WTC11 (cell line): ENCODE measurements around the gene CAMKMT. TPM values are rescaled to one million over a fixed set of nuclear protein-coding genes. Genes with fewer than 3 reads are reported as not detected.

Source experiments
- ATAC-seq: fragments of 200-7000 bp; cut with Tn5 transposase; 2 replicates; pipeline ENCODE4 v1.10.0; 2021; ENCODE audit warnings: mild to moderate bottlenecking, moderate library complexity
- CTCF ChIA-PET: fragments of 300-600 bp; sonication (Branson Sonifier 250); formaldehyde crosslinking; loops from one replicate; lab custom pipeline; 2021; ENCODE audit warnings: antibody characterized with exemption; lab: Charles Lee
- POLR2A ChIA-PET: fragments of 350-600 bp; sonication (Branson Sonifier 250); formaldehyde crosslinking; loops from one replicate; lab custom pipeline; 2021; ENCODE audit warnings: antibody characterized with exemption; lab: Charles Lee
- DNase-seq: peaks from one replicate; pipeline ENCODE4 v3.0.0; 2021; ENCODE audit warnings: low spot score
- H3K27ac Mint-ChIP-seq: 2 replicates; pipeline ENCODE4 v1.8.0; 2021; ENCODE audit warnings: mixed read lengths
- H3K27me3 Mint-ChIP-seq: 2 replicates; pipeline ENCODE4 v1.8.0; 2021; ENCODE audit warnings: low read depth, mild to moderate bottlenecking, moderate library complexity, mixed read lengths
- H3K36me3 Mint-ChIP-seq: 2 replicates; pipeline ENCODE4 v1.8.0; 2021; ENCODE audit warnings: mixed read lengths
- H3K4me1 Mint-ChIP-seq: 2 replicates; pipeline ENCODE4 v1.8.0; 2022; ENCODE audit warnings: mixed read lengths
- H3K4me3 Mint-ChIP-seq: 2 replicates; pipeline ENCODE4 v1.8.0; 2021; ENCODE audit warnings: mild to moderate bottlenecking, moderate library complexity, mixed read lengths
- H3K9me3 Mint-ChIP-seq: 2 replicates; pipeline ENCODE4 v1.8.0; 2021; ENCODE audit warnings: mixed read lengths
- ATF1 ChIP-seq: sonication (generic); formaldehyde crosslinking; IDR thresholded peaks from 2 replicates; pipeline ENCODE4 v1.8.1; 2023; ENCODE audit warnings: mild to moderate bottlenecking, moderate library complexity, missing genetic modification reagents
- CBFB ChIP-seq: sonication (generic); formaldehyde crosslinking; IDR thresholded peaks from 2 replicates; pipeline ENCODE4 v1.8.1; 2022; ENCODE audit warnings: mild to moderate bottlenecking, low read depth, missing genetic modification reagents
- CREB1 ChIP-seq: sonication (generic); formaldehyde crosslinking; IDR thresholded peaks from 2 replicates; pipeline ENCODE4 v1.8.0; 2023; ENCODE audit warnings: mild to moderate bottlenecking, missing genetic modification reagents
- ERG ChIP-seq: fragments of 250-450 bp; sonication (Bioruptor Pico); IDR thresholded peaks from 2 replicates; pipeline ENCODE4 v1.8.0; 2021; ENCODE audit warnings: mild to moderate bottlenecking
- ESRRA ChIP-seq: sonication (generic); formaldehyde crosslinking; IDR thresholded peaks from 2 replicates; pipeline ENCODE4 v1.8.1; 2022; ENCODE audit warnings: mild to moderate bottlenecking, missing genetic modification reagents, borderline replicate concordance
- FOXP4 ChIP-seq: sonication (generic); formaldehyde crosslinking; IDR thresholded peaks from 2 replicates; pipeline ENCODE4 v1.8.0; 2022; ENCODE audit warnings: mild to moderate bottlenecking, missing genetic modification reagents
- GABPB1 ChIP-seq: sonication (generic); formaldehyde crosslinking; IDR thresholded peaks from 2 replicates; pipeline ENCODE4 v1.8.1; 2023; ENCODE audit warnings: mild to moderate bottlenecking, missing genetic modification reagents
- HMGXB4 ChIP-seq: sonication (generic); formaldehyde crosslinking; IDR thresholded peaks from 2 replicates; pipeline ENCODE4 v1.8.1; 2023; ENCODE audit warnings: mild to moderate bottlenecking, moderate library complexity, missing genetic modification reagents
- SOX15 ChIP-seq: fragments of 250-450 bp; sonication (Bioruptor Pico); IDR thresholded peaks from 2 replicates; pipeline ENCODE4 v1.9.0; 2021; ENCODE audit warnings: mild to moderate bottlenecking
- TEAD4 ChIP-seq: sonication (generic); formaldehyde crosslinking; IDR thresholded peaks from 2 replicates; pipeline ENCODE4 v1.8.0; 2022; ENCODE audit warnings: mild to moderate bottlenecking, missing genetic modification reagents
- ZBTB43 ChIP-seq: sonication (generic); formaldehyde crosslinking; IDR thresholded peaks from 2 replicates; pipeline ENCODE4 v1.8.1; 2023; ENCODE audit warnings: mild to moderate bottlenecking, missing genetic modification reagents
- ZNF219 ChIP-seq: sonication (generic); formaldehyde crosslinking; IDR thresholded peaks from 2 replicates; pipeline ENCODE4 v1.8.0; 2023; ENCODE audit warnings: missing genetic modification reagents, mild to moderate bottlenecking, borderline replicate concordance
- ZNF416 ChIP-seq: fragments of 250-450 bp; sonication (Bioruptor Pico); IDR thresholded peaks from 2 replicates; pipeline ENCODE4 v1.9.0; 2021; ENCODE audit warnings: mild to moderate bottlenecking, inconsistent platforms
- total RNA-seq: library from RNA; stranded (reverse); gene quantifications from 3 replicates; pipeline ENCODE4 v1.2.3, GENCODE V29; 2021
- TF ChIP-seq, protein P1 (sequence below): sonication (generic); formaldehyde crosslinking; IDR thresholded peaks from 2 replicates; pipeline ENCODE4 v1.8.0; 2022; ENCODE audit warnings: missing genetic modification reagents
- TF ChIP-seq, protein P2 (sequence below): fragments of 250-450 bp; sonication (Bioruptor Pico); IDR thresholded peaks from 2 replicates; pipeline ENCODE4 v1.9.0; 2021; ENCODE audit warnings: moderate library complexity, mild to moderate bottlenecking, inconsistent platforms, borderline replicate concordance
- TF ChIP-seq, protein P3 (sequence below): fragments of 250-450 bp; sonication (Bioruptor Pico); IDR thresholded peaks from 2 replicates; pipeline ENCODE4 v1.9.0; 2021; ENCODE audit warnings: mild to moderate bottlenecking, borderline replicate concordance
- TF ChIP-seq, protein P4 (sequence below): sonication (generic); formaldehyde crosslinking; IDR thresholded peaks from 2 replicates; pipeline ENCODE4 v1.8.0; 2022; ENCODE audit warnings: mild to moderate bottlenecking, missing genetic modification reagents

The CAMKMT gene
- total RNA-seq, 1 experiment from 2014 or later: 20.6 TPM

- TF ChIP-seq FOXP4 (CRISPR knock-in tag) (no peak), GABPB1 (CRISPR knock-in tag) (no peak), CREB1 (no peak)
- TF ChIP-seq, protein P1, sequence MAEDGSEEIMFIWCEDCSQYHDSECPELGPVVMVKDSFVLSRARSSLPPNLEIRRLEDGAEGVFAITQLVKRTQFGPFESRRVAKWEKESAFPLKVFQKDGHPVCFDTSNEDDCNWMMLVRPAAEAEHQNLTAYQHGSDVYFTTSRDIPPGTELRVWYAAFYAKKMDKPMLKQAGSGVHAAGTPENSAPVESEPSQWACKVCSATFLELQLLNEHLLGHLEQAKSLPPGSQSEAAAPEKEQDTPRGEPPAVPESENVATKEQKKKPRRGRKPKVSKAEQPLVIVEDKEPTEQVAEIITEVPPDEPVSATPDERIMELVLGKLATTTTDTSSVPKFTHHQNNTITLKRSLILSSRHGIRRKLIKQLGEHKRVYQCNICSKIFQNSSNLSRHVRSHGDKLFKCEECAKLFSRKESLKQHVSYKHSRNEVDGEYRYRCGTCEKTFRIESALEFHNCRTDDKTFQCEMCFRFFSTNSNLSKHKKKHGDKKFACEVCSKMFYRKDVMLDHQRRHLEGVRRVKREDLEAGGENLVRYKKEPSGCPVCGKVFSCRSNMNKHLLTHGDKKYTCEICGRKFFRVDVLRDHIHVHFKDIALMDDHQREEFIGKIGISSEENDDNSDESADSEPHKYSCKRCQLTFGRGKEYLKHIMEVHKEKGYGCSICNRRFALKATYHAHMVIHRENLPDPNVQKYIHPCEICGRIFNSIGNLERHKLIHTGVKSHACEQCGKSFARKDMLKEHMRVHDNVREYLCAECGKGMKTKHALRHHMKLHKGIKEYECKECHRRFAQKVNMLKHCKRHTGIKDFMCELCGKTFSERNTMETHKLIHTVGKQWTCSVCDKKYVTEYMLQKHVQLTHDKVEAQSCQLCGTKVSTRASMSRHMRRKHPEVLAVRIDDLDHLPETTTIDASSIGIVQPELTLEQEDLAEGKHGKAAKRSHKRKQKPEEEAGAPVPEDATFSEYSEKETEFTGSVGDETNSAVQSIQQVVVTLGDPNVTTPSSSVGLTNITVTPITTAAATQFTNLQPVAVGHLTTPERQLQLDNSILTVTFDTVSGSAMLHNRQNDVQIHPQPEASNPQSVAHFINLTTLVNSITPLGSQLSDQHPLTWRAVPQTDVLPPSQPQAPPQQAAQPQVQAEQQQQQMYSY (CRISPR knock-in tag): no peak
Measured at GRCh38 chr2:44553456-44553855, 191.7 kb downstream of the CAMKMT start (continued).

DNA sequence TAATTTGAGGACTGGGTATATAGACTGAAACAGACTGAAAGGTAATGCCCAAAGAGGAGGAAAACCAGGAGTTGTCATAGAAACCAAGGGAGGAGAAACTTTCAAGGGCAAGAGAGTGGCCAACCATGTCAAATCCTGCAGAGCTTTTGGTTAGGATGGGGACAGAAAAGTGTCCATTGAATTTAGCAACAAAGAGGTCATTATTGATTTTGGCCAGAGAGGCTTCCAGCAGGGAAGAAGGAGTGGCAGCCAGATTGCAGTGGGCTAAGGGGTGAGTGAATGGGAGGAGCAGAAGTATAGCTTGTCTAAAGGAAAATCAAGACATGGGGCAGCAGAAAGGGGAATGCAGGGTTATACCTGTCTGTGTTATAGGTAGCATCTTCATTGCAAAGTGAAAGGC is 194.0 kb downstream of the CAMKMT start:
- Mint-ChIP-seq H3K9me3 (peaks cover 5% of the 10 kb centered on the region; the same call in 1 of the 2 replicates), H3K27me3 (no peaks in the 10 kb centered on the region), H3K27ac (no peak overlapping the region), H3K4me3 (no peak overlapping the region), H3K36me3 (peaks cover 5% of the 10 kb centered on the region; the same call in 1 of the 2 replicates), H3K4me1 (peaks cover 3% of the 10 kb centered on the region; the same call in 1 of the 2 replicates)
- ChIA-PET POLR2A (no interaction called here), CTCF (interaction anchor here (0.7 kb wide), 1 partner anchor 668 kb away, joined by 3 read pairs; no protein-coding TSS in a partner anchor)
- DNase-seq: no peak
- ATAC-seq: no peak
- TF ChIP-seq, protein P2, sequence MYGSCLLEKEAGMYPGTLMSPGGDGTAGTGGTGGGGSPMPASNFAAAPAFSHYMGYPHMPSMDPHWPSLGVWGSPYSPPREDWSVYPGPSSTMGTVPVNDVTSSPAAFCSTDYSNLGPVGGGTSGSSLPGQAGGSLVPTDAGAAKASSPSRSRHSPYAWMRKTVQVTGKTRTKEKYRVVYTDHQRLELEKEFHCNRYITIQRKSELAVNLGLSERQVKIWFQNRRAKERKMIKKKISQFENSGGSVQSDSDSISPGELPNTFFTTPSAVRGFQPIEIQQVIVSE (CRISPR knock-in tag): no peak
- TF ChIP-seq CBFB (CRISPR knock-in tag) (no peak), ZBTB43 (no peak), HMGXB4 (CRISPR knock-in tag) (no peak), ERG (CRISPR knock-in tag) (no peak), ESRRA (CRISPR knock-in tag) (no peak), TEAD4 (CRISPR knock-in tag) (no peak), SOX15 (no peak), ZNF416 (CRISPR knock-in tag) (no peak), ATF1 (CRISPR knock-in tag) (no peak), ZNF219 (no peak)
- TF ChIP-seq, protein P3, sequence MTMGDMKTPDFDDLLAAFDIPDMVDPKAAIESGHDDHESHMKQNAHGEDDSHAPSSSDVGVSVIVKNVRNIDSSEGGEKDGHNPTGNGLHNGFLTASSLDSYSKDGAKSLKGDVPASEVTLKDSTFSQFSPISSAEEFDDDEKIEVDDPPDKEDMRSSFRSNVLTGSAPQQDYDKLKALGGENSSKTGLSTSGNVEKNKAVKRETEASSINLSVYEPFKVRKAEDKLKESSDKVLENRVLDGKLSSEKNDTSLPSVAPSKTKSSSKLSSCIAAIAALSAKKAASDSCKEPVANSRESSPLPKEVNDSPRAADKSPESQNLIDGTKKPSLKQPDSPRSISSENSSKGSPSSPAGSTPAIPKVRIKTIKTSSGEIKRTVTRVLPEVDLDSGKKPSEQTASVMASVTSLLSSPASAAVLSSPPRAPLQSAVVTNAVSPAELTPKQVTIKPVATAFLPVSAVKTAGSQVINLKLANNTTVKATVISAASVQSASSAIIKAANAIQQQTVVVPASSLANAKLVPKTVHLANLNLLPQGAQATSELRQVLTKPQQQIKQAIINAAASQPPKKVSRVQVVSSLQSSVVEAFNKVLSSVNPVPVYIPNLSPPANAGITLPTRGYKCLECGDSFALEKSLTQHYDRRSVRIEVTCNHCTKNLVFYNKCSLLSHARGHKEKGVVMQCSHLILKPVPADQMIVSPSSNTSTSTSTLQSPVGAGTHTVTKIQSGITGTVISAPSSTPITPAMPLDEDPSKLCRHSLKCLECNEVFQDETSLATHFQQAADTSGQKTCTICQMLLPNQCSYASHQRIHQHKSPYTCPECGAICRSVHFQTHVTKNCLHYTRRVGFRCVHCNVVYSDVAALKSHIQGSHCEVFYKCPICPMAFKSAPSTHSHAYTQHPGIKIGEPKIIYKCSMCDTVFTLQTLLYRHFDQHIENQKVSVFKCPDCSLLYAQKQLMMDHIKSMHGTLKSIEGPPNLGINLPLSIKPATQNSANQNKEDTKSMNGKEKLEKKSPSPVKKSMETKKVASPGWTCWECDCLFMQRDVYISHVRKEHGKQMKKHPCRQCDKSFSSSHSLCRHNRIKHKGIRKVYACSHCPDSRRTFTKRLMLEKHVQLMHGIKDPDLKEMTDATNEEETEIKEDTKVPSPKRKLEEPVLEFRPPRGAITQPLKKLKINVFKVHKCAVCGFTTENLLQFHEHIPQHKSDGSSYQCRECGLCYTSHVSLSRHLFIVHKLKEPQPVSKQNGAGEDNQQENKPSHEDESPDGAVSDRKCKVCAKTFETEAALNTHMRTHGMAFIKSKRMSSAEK (CRISPR knock-in tag): no peak
- TF ChIP-seq, protein P4, sequence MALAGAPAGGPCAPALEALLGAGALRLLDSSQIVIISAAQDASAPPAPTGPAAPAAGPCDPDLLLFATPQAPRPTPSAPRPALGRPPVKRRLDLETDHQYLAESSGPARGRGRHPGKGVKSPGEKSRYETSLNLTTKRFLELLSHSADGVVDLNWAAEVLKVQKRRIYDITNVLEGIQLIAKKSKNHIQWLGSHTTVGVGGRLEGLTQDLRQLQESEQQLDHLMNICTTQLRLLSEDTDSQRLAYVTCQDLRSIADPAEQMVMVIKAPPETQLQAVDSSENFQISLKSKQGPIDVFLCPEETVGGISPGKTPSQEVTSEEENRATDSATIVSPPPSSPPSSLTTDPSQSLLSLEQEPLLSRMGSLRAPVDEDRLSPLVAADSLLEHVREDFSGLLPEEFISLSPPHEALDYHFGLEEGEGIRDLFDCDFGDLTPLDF: no peak
